B cell (primary cell): ENCODE data around the gene ADAMTSL2. TPM values are rescaled to one million over a fixed set of nuclear protein-coding genes. Genes with fewer than 3 reads are reported as not detected.

Experiments
- ATAC-seq: fragments of 200-7000 bp; cut with Tn5 transposase; one replicate; pipeline ENCODE4 v1.10.0; 2021; ENCODE audit warnings: low read depth, mild to moderate bottlenecking, moderate number of reproducible peaks, moderate library complexity
- CTCF ChIA-PET: fragments of 350-600 bp; sonication (Branson Sonifier 250); formaldehyde crosslinking; loops from one replicate; lab custom pipeline; 2021; ENCODE audit warnings: antibody characterized with exemption, inconsistent platforms; lab: Charles Lee
- POLR2A ChIA-PET: fragments of 350-600 bp; sonication (Branson Sonifier 250); formaldehyde crosslinking; loops from one replicate; lab custom pipeline; 2021; ENCODE audit warnings: antibody characterized with exemption; lab: Charles Lee
- DNase-seq: peaks from one replicate; pipeline ENCODE4 v3.0.0; 2013
- H2AFZ ChIP-seq: 2 replicates; pipeline ENCODE4 v1.6.1; 2012; ENCODE audit warnings: mild to moderate bottlenecking, low read depth, low read length; ENCODE audit not compliant: insufficient read depth, poor library complexity, severe bottlenecking
- H3K27ac ChIP-seq, 2 donors: 1 replicate in 1 of 2; 2 replicates in 1 of 2; pipeline ENCODE4 v1.5.1; 2012 to 2013; ENCODE audit warnings: low read length in 2 of 2, mild to moderate bottlenecking in 2 of 2, moderate library complexity in 1 of 2
- H3K27me3 ChIP-seq, 4 experiments: fragments of 200-600 bp in 1 of 4; sonication (generic) in 1 of 4; replicated peaks in 1 of 4; 1 replicate in 2 of 4; 2 replicates in 2 of 4; pipeline versions ENCODE4 v1.6.1 to v1.7.0; 2013 to 2016; ENCODE audit warnings: low read length in 3 of 4, mild to moderate bottlenecking in 2 of 4, mixed read lengths in 1 of 4, moderate library complexity in 1 of 4; ENCODE audit not compliant: insufficient read depth in 4 of 4, control insufficient read depth in 3 of 4; ENCODE audit errors: control extremely low read depth in 1 of 4
- H3K36me3 ChIP-seq, 2 experiments: replicated peaks in 1 of 2; 1 replicate in 1 of 2; 2 replicates in 1 of 2; pipeline versions ENCODE4 v1.6.1 to v1.7.1; 2013; ENCODE audit warnings: low read length in 1 of 2; ENCODE audit not compliant: insufficient read depth in 2 of 2, control insufficient read depth in 1 of 2; ENCODE audit errors: control extremely low read depth in 1 of 2, extremely low read depth in 1 of 2
- H3K4me1 ChIP-seq, 2 donors: fragments of 200-600 bp in 1 of 2; sonication (generic) in 1 of 2; 1 replicate in 1 of 2; 2 replicates in 1 of 2; pipeline versions ENCODE4 v1.5.1 to v1.6.1; 2013 to 2017; ENCODE audit warnings: low read length in 2 of 2; ENCODE audit not compliant: control insufficient read depth in 2 of 2, insufficient read depth in 2 of 2
- H3K4me2 ChIP-seq: replicated peaks from 2 replicates; pipeline ENCODE3; 2012; ENCODE audit warnings: mild to moderate bottlenecking, low read depth, low read length; ENCODE audit not compliant: poor library complexity, severe bottlenecking
- H3K4me3 ChIP-seq, 5 experiments: fragments of 200-600 bp in 1 of 5; sonication (generic) in 1 of 5; 1 replicate in 3 of 5; 2 replicates in 2 of 5; pipeline versions ENCODE4 v1.5.1 to v1.7.0; 2011 to 2016; ENCODE audit warnings: low read length in 4 of 5, mild to moderate bottlenecking in 4 of 5, low read depth in 2 of 5, control low read depth in 1 of 5, moderate library complexity in 1 of 5; ENCODE audit not compliant: insufficient read depth in 1 of 5; ENCODE audit errors: control extremely low read depth in 1 of 5, extremely low read depth in 1 of 5
- H3K79me2 ChIP-seq: fragments of 200-600 bp; sonication (generic); one replicate; pipeline ENCODE4 v1.6.0; 2016; ENCODE audit warnings: low read length; ENCODE audit not compliant: control insufficient read depth, insufficient read depth
- H3K9ac ChIP-seq: fragments of 200-600 bp; sonication (generic); 2 replicates; pipeline ENCODE4 v1.6.1; 2017; ENCODE audit warnings: mild to moderate bottlenecking, low read length, moderate library complexity
- H3K9me3 ChIP-seq, 3 donors: one replicate each; pipeline versions ENCODE4 v1.6.1 to v1.7.1; 2013; ENCODE audit warnings: low read length in 2 of 3; ENCODE audit not compliant: control insufficient read depth in 2 of 3, insufficient read depth in 1 of 3; ENCODE audit errors: control extremely low read depth in 1 of 3
- H4K20me1 ChIP-seq: 2 replicates; pipeline ENCODE4 v1.6.0; 2012; ENCODE audit warnings: mild to moderate bottlenecking, low read length; ENCODE audit not compliant: insufficient read depth, control insufficient read depth, poor library complexity, severe bottlenecking
- H3K27ac Mint-ChIP-seq: one replicate; pipeline ENCODE4 v1.8.0; 2021; ENCODE audit warnings: mixed read lengths
- H3K27me3 Mint-ChIP-seq: one replicate; pipeline ENCODE4 v1.8.0; 2021; ENCODE audit warnings: mixed read lengths
- H3K4me1 Mint-ChIP-seq: one replicate; pipeline ENCODE4 v1.8.0; 2021; ENCODE audit warnings: mixed read lengths
- H3K4me3 Mint-ChIP-seq: one replicate; pipeline ENCODE4 v1.8.0; 2021; ENCODE audit warnings: mixed read lengths
- H3K9me3 Mint-ChIP-seq: one replicate; pipeline ENCODE4 v1.8.0; 2022; ENCODE audit warnings: mixed read lengths; ENCODE audit not compliant: insufficient read depth
- CTCF ChIP-seq: fragments of 200-600 bp; IDR thresholded peaks from one replicate; pipeline ENCODE4 v1.8.0; 2022; ENCODE audit warnings: antibody characterized with exemption, mild to moderate bottlenecking
- EZH2 ChIP-seq: IDR thresholded peaks from 2 replicates; pipeline ENCODE4 v1.6.1; 2012; ENCODE audit warnings: borderline replicate concordance, low read depth, mild to moderate bottlenecking, moderate library complexity, low read length; ENCODE audit not compliant: insufficient read depth, poor library complexity, severe bottlenecking
- WGBS: methylation state at CpG from one replicate; pipeline ENCODE4 v1.1.5; 2013; ENCODE audit warnings: missing lambda C conversion rate; ENCODE audit not compliant: insufficient coverage; 5-methylcytosine and 5-hydroxymethylcytosine counted together
- intact Hi-C: fragments of 100-400 bp; cut with micrococcal nuclease; formaldehyde crosslinking; loops from one replicate; pipeline ENCODE4 v1.10.0; 2022
- polyA plus RNA-seq: library from polyadenylated mRNA; depleted of rRNA; stranded (reverse); fragments of >200 nt; gene quantifications from 2 replicates; pipeline ENCODE4 v1.2.3, GENCODE V29; 2012
- total RNA-seq, 2 donors: library from RNA; stranded (reverse); fragments of 120-200 nt in 1 of 2; gene quantifications; 1 replicate in 1 of 2; 2 replicates in 1 of 2; pipeline versions ENCODE4 v1.2.3 to v1.2.4, GENCODE V29; 2013 to 2022

The ADAMTSL2 gene
- total and polyA plus RNA-seq, 2 donors (not counting 1 experiment from before 2014, with no cell fraction given), result 0.03 TPM; not detected in 1

GRCh38 chr9:133615606-133616188, 81.2 kb downstream of the ADAMTSL2 start:
- no peak overlapping the region for H3K4me2 ChIP-seq
- H3K27me3 ChIP-seq, result peaks cover 0 to 21% (median 4%) of the 10 kb centered on the region in 4 experiments
- ATAC-seq (no peak), DNase-seq (no peak)
- ChIA-PET POLR2A (no interaction called here), CTCF (no interaction called here)
- no peak overlapping the region for H3K4me3 Mint-ChIP-seq
- no peaks in the 10 kb centered on the region for H3K36me3 ChIP-seq
- no peak overlapping the region for H2AFZ ChIP-seq
- H3K27ac ChIP-seq, result no peak overlapping the region
- no peaks in the 10 kb centered on the region for H4K20me1 ChIP-seq
- WGBS, result 83% methylated on average over 12 of the region's 13 CpGs
- no peak overlapping the region for H3K27ac Mint-ChIP-seq
- H3K27me3 Mint-ChIP-seq, result peaks cover 25% of the 10 kb centered on the region
- H3K9me3 ChIP-seq, result peaks cover 0 to 3% (median 0%) of the 10 kb centered on the region in 3 donors
- intact Hi-C loops, result no loop called here
- H3K4me1 Mint-ChIP-seq, result peaks cover 7% of the 10 kb centered on the region
- no peaks in the 10 kb centered on the region for H3K9me3 Mint-ChIP-seq
- no peak overlapping the region for H3K9ac ChIP-seq
- H3K79me2 ChIP-seq, result no peaks in the 10 kb centered on the region
- TF ChIP-seq CTCF, result no peak
- no peak for TF ChIP-seq EZH2
- no peak overlapping the region for H3K4me3 ChIP-seq
- peaks cover 7 to 9% of the 10 kb centered on the region in 2 donors for H3K4me1 ChIP-seq

- no peak for ATAC-seq
- no peak overlapping the region for H3K4me3 ChIP-seq
- TF ChIP-seq EZH2 (no peak), CTCF (no peak)
- no peaks in the 10 kb centered on the region for H4K20me1 ChIP-seq
- Mint-ChIP-seq H3K4me1 (peaks cover 11% of the 10 kb centered on the region), H3K9me3 (no peaks in the 10 kb centered on the region), H3K27me3 (peaks cover 27% of the 10 kb centered on the region), H3K4me3 (no peak overlapping the region), H3K27ac (no peak overlapping the region)
- H3K27ac ChIP-seq, result no peak overlapping the region
- H3K9me3 ChIP-seq, result peaks cover 0 to 3% (median 0%) of the 10 kb centered on the region in 3 donors
- intact Hi-C loops, result no loop called here
- WGBS, result 77% methylated on average over 12 of the region's 13 CpGs
- no peak overlapping the region for H3K9ac ChIP-seq
- no peak overlapping the region for H3K4me2 ChIP-seq
- no peaks in the 10 kb centered on the region for H3K79me2 ChIP-seq
- DNase-seq, result no peak
- no peak overlapping the region for H2AFZ ChIP-seq
- peaks cover 0 to 19% (median 3%) of the 10 kb centered on the region in 4 experiments for H3K27me3 ChIP-seq
- ChIA-PET POLR2A (no interaction called here), CTCF (no interaction called here)
- H3K4me1 ChIP-seq, result peaks cover 7 to 9% of the 10 kb centered on the region in 2 donors
- H3K36me3 ChIP-seq, result no peaks in the 10 kb centered on the region
Observed at GRCh38 chr9:133616643-133617405, 82.3 kb downstream of the ADAMTSL2 start.
